GM12878 (cell line): Measurements from ENCODE around the gene TH. TPM values are rescaled to one million over a fixed set of nuclear protein-coding genes. Genes with fewer than 3 reads are reported as not detected.

Source experiments
- ATAC-seq: fragments of 200-7000 bp; cut with Tn5 transposase; 3 replicates; pipeline ENCODE4 v1.9.1; 2020; ENCODE audit warnings: mild to moderate bottlenecking, moderate library complexity
- BruUV-seq: library from RNA; stranded (reverse); fragments of 400-500 nt; replicated peaks from 2 replicates; lab custom pipeline; 2021; lab: Mats Ljungman, UMichigan
- CTCF ChIA-PET: fragments of 300-600 bp; sonication (Branson Sonifier 250); formaldehyde crosslinking; extraction: SDS; loops from one replicate; lab custom pipeline; 2021; ENCODE audit warnings: inconsistent platforms; lab: Yijun Ruan, JAX
- POLR2A ChIA-PET: fragments of 350-600 bp; formaldehyde crosslinking; extraction: SDS; loops from one replicate; lab custom pipeline; 2021; ENCODE audit warnings: inconsistent platforms; lab: Charles Lee
- RAD21 ChIA-PET: fragments of 300-600 bp; sonication (Branson Sonifier 250); formaldehyde crosslinking; loops from one replicate; lab custom pipeline; 2023; ENCODE audit warnings: antibody characterized with exemption; ENCODE audit not compliant: unreplicated experiment; lab: Charles Lee
- SMC1A ChIA-PET: fragments of 300-600 bp; sonication (Branson Sonifier 250); formaldehyde crosslinking; loops from one replicate; lab custom pipeline; 2023; ENCODE audit not compliant: unreplicated experiment, uncharacterized antibody; lab: Charles Lee
- DNase-seq: peaks from one replicate; pipeline ENCODE4 v3.0.0-alpha.2; 2011; ENCODE audit warnings: low read depth, low spot score
- FAIRE-seq: peaks from 3 replicates; lab custom pipeline; 2011; peaks lifted over from hg19 to GRCh38; lab: Jason Lieb, UNC
- H2AFZ ChIP-seq: 2 replicates; pipeline ENCODE4 v1.6.0; 2011; ENCODE audit warnings: low read depth, low read length, control low read depth; ENCODE audit not compliant: control insufficient read depth
- H3K27ac ChIP-seq: 2 replicates; pipeline ENCODE4 v1.5.1; 2011; ENCODE audit warnings: control low read depth; ENCODE audit not compliant: control insufficient read depth, insufficient read depth
- H3K27me3 ChIP-seq, 2 experiments: replicated peaks in 1 of 2; 2 replicates each; pipeline versions ENCODE4 v1.6.0 to v1.6.1; 2011; ENCODE audit warnings: low read length in 1 of 2; ENCODE audit not compliant: control insufficient read depth in 2 of 2, insufficient read depth in 2 of 2
- H3K36me3 ChIP-seq, 2 experiments: 2 replicates each; pipeline ENCODE4 v1.5.1; 2011; ENCODE audit warnings: low read length in 1 of 2; ENCODE audit not compliant: control insufficient read depth in 2 of 2, insufficient read depth in 2 of 2
- H3K4me1 ChIP-seq: 2 replicates; pipeline ENCODE4 v1.6.1; 2011; ENCODE audit warnings: mild to moderate bottlenecking, low read length, moderate library complexity, mixed read lengths; ENCODE audit not compliant: control insufficient read depth, insufficient read depth
- H3K4me2 ChIP-seq: 2 replicates; pipeline ENCODE4 v1.6.0; 2011; ENCODE audit warnings: control low read depth; ENCODE audit not compliant: control insufficient read depth, insufficient read depth
- H3K4me3 ChIP-seq: fragments of 200-600 bp; sonication (generic); 2 replicates; pipeline ENCODE4 v1.5.1; 2016
- H3K79me2 ChIP-seq: 2 replicates; pipeline ENCODE4 v1.6.0; 2011; ENCODE audit warnings: low read length; ENCODE audit not compliant: control insufficient read depth, insufficient read depth
- H3K9ac ChIP-seq: 2 replicates; pipeline ENCODE4 v1.8.0; 2011; ENCODE audit warnings: low read length, control low read depth, mixed read lengths; ENCODE audit not compliant: control insufficient read depth, insufficient read depth
- H3K9me3 ChIP-seq: replicated peaks from 3 replicates; pipeline ENCODE4 v1.5.1; 2011; ENCODE audit warnings: mild to moderate bottlenecking, low read length; ENCODE audit not compliant: control insufficient read depth, insufficient read depth
- H4K20me1 ChIP-seq: 2 replicates; pipeline ENCODE4 v1.6.0; 2011; ENCODE audit not compliant: control insufficient read depth, insufficient read depth
- CEBPZ ChIP-seq: fragments of 150-350 bp; IDR thresholded peaks from 2 replicates; pipeline ENCODE4 v1.6.1; 2016; ENCODE audit warnings: low read depth, low read length
- CREB1 ChIP-seq: IDR thresholded peaks from 2 replicates; pipeline ENCODE4 v1.6.1; 2012; ENCODE audit warnings: low read depth, mild to moderate bottlenecking, inconsistent platforms
- EZH2 ChIP-seq: IDR thresholded peaks from 2 replicates; pipeline ENCODE4 v1.6.1; 2012; ENCODE audit warnings: low read depth, mild to moderate bottlenecking, control low read depth, inconsistent platforms, low read length, borderline replicate concordance; ENCODE audit not compliant: control insufficient read depth
- HDGF ChIP-seq: fragments of 450-650 bp; IDR thresholded peaks from 2 replicates; pipeline ENCODE4 v1.6.1; 2016; ENCODE audit warnings: antibody characterized with exemption
- IKZF2 ChIP-seq, 2 experiments: fragments of 450-650 bp; IDR thresholded peaks; 2 replicates each; pipeline ENCODE4 v1.6.1; 2017; ENCODE audit warnings: mild to moderate bottlenecking in 2 of 2, moderate library complexity in 2 of 2
- MEF2B ChIP-seq: fragments of 450-650 bp; IDR thresholded peaks from 2 replicates; pipeline ENCODE4 v1.6.1; 2018; ENCODE audit warnings: mild to moderate bottlenecking, moderate library complexity; ENCODE audit not compliant: partially characterized antibody, poor library complexity, severe bottlenecking
- POLR2A ChIP-seq: IDR thresholded peaks from 2 replicates; pipeline ENCODE4 v1.6.1; 2011; ENCODE audit warnings: low read depth, mild to moderate bottlenecking, low read length
- POLR2AphosphoS2 ChIP-seq: IDR thresholded peaks from 2 replicates; pipeline ENCODE4 v1.6.1; 2011; ENCODE audit warnings: low read depth, mild to moderate bottlenecking, low read length, improper control_type of control experiment, moderate library complexity
- SREBF2 ChIP-seq: IDR thresholded peaks from 2 replicates; pipeline ENCODE4 v1.6.1; 2012; ENCODE audit warnings: mild to moderate bottlenecking, low read length
- TAF1 ChIP-seq: IDR thresholded peaks from 2 replicates; pipeline ENCODE4 v1.6.1; 2011; ENCODE audit warnings: mild to moderate bottlenecking, low read depth, low read length, borderline replicate concordance
- WRNIP1 ChIP-seq: IDR thresholded peaks from 2 replicates; pipeline ENCODE4 v1.6.1; 2011; ENCODE audit warnings: low read depth, low read length, improper control_type of control experiment, borderline replicate concordance
- WGBS: methylation state at CpG from one replicate; pipeline ENCODE4 v1.1.6; 2016; ENCODE audit warnings: low lambda C conversion rate; ENCODE audit not compliant: insufficient replicate concordance, insufficient coverage; ENCODE audit errors: missing lambda C conversion rate; 5-methylcytosine and 5-hydroxymethylcytosine counted together
- in situ Hi-C: fragments of 300-500 bp; cut with MboI; formaldehyde crosslinking; loops from 9 replicates; pipeline ENCODE4 v1.14.3; 2018; ENCODE audit warnings: mixed read lengths
- intact Hi-C: fragments of 100-400 bp; cut with micrococcal nuclease; formaldehyde crosslinking; loops from one replicate; pipeline ENCODE4 v1.14.2; 2022; ENCODE audit not compliant: unreplicated experiment
- polyA plus RNA-seq, 11 experiments: library from polyadenylated mRNA; depleted of rRNA in 4 of 11; unstranded in 6 of 11; stranded (reverse) in 5 of 11; fragments of >200 nt; fragmentation: Nextera tagmentation in 4 of 11; fragmentation: Illumina TruSeq in 1 of 11; extraction: Ambion mirVana in 4 of 11; extraction: Trizol in 1 of 11; gene quantifications; 1 replicate in 1 of 11; 2 replicates in 10 of 11; pipeline versions ENCODE4 v1.2.1 to v1.2.3, GENCODE V29; 2011 to 2016; ENCODE audit warnings: inconsistent platforms in 2 of 11, missing spikeins in 2 of 11, low read depth in 1 of 11
- total RNA-seq, 4 experiments: library from RNA; depleted of rRNA in 3 of 4; stranded (reverse); fragments of >200 nt in 3 of 4; fragmentation: Illumina TruSeq in 1 of 4; extraction: Trizol in 1 of 4; gene quantifications; 2 replicates each; pipeline versions ENCODE4 v1.2.1 to v1.2.3, GENCODE V29; 2013 to 2021
- TF ChIP-seq, protein P1 (sequence below): IDR thresholded peaks from 2 replicates; pipeline ENCODE4 v1.6.1; 2011; ENCODE audit warnings: borderline replicate concordance, low read depth, mild to moderate bottlenecking, moderate library complexity, mixed read lengths, low read length; ENCODE audit not compliant: insufficient read depth; ENCODE audit errors: extremely low read length

The TH gene
- total and polyA plus RNA-seq, 10 of the 15 experiments (the other 5 are each of a cell fraction or from before 2014, with no cell fraction given) = not detected

GRCh38 chr11:2205214-2205720 is 33.7 kb upstream of the TH start:
- no TSS peak for BruUV-seq
- FAIRE-seq = no peak
- Histone ChIP-seq H3K4me1 (no peaks in the 10 kb centered on the region), H3K79me2 (no peaks in the 10 kb centered on the region), H3K27ac (no peak overlapping the region), H4K20me1 (no peaks in the 10 kb centered on the region), H3K9me3 (no peaks in the 10 kb centered on the region), H3K36me3 (no peaks in the 10 kb centered on the region), H3K4me3 (no peak overlapping the region), H3K9ac (no peak overlapping the region), H3K27me3 (no peaks in the 10 kb centered on the region), H2AFZ (no peak overlapping the region), H3K4me2 (no peak overlapping the region)
- no peak for DNase-seq
- ChIA-PET POLR2A (interaction anchor here (0.6 kb wide), 1 partner anchor 43 kb away, joined by 4 read pairs; no protein-coding TSS in a partner anchor), RAD21 (no interaction called here), SMC1A (no interaction called here), CTCF (no interaction called here)
- WGBS = 0% methylated on average over 1 of the region's 1 CpG
- in situ Hi-C loops = no loop called here
- no peak for ATAC-seq
- TF ChIP-seq POLR2AphosphoS2 (no peak), POLR2A (no peak), WRNIP1 (no peak), SREBF2 (no peak), EZH2 (no peak)
- intact Hi-C loops = no loop called here

GRCh38 chr11:2204361-2205213 is 33.0 kb upstream of the TH start:
- intact Hi-C loops = no loop called here
- H3K9me3 ChIP-seq = no peaks in the 10 kb centered on the region
- RAD21 ChIA-PET = no interaction called here
- no peak overlapping the region for H3K4me3 ChIP-seq
- no peaks in the 10 kb centered on the region for H3K36me3 ChIP-seq
- no peak overlapping the region for H3K27ac ChIP-seq
- in situ Hi-C loops = loop anchor here (5.0 kb wide), 1 partner anchor 213 kb away; no protein-coding TSS in a partner anchor
- DNase-seq = no peak
- no peak overlapping the region for H2AFZ ChIP-seq
- SMC1A ChIA-PET = no interaction called here
- BruUV-seq = no TSS peak
- no peaks in the 10 kb centered on the region for H4K20me1 ChIP-seq
- CTCF ChIA-PET = no interaction called here
- no peaks in the 10 kb centered on the region for H3K27me3 ChIP-seq
- WGBS = 58% methylated on average over 21 of the region's 21 CpGs
- no peak for FAIRE-seq
- POLR2A ChIA-PET = interaction anchor here (0.6 kb wide), 1 partner anchor 44 kb away, joined by 4 read pairs; no protein-coding TSS in a partner anchor
- no peaks in the 10 kb centered on the region for H3K79me2 ChIP-seq
- no peak overlapping the region for H3K4me2 ChIP-seq
- ATAC-seq = no peak
- no peaks in the 10 kb centered on the region for H3K4me1 ChIP-seq
- no peak overlapping the region for H3K9ac ChIP-seq
- TF ChIP-seq CEBPZ (no peak), IKZF2 (IDR thresholded peaks at IDR 0.05) (no peak), CREB1 (no peak), TAF1 (no peak), MEF2B (no peak), HDGF (no peak)
- TF ChIP-seq, protein P1, sequence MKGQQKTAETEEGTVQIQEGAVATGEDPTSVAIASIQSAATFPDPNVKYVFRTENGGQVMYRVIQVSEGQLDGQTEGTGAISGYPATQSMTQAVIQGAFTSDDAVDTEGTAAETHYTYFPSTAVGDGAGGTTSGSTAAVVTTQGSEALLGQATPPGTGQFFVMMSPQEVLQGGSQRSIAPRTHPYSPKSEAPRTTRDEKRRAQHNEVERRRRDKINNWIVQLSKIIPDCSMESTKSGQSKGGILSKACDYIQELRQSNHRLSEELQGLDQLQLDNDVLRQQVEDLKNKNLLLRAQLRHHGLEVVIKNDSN = no peak
